AG04450 (cell line): ENCODE results near the gene PITPNM3. TPM values are rescaled to one million over a fixed set of nuclear protein-coding genes. Genes with fewer than 3 reads are reported as not detected.
A peak's percentile ranks its signal among the peaks of the same experiment; 100 is the strongest.

Experiments used
- CTCF ChIA-PET: fragments of 300-600, 350-600 bp; formaldehyde crosslinking; extraction: SDS; loops from one replicate; lab custom pipeline; 2022; ENCODE audit warnings: antibody characterized with exemption, inconsistent platforms; lab: Charles Lee
- POLR2A ChIA-PET: fragments of 350-600 bp; formaldehyde crosslinking; extraction: SDS; loops from one replicate; lab custom pipeline; 2021; ENCODE audit warnings: antibody characterized with exemption, inconsistent platforms; lab: Yijun Ruan, JAX
- DNase-seq: peaks from one replicate; pipeline ENCODE4 v3.0.0-alpha.2; 2011; ENCODE audit warnings: low read depth, low spot score
- H3K27ac ChIP-seq: one replicate; pipeline ENCODE4 v1.5.1; 2012; ENCODE audit warnings: low read depth, low read length, control low read depth
- H3K27me3 ChIP-seq: one replicate; pipeline ENCODE4 v1.6.0; 2012; ENCODE audit warnings: low read length; ENCODE audit not compliant: control insufficient read depth, insufficient read depth
- H3K4me3 ChIP-seq: 2 replicates; pipeline ENCODE4 v1.5.1; 2011; ENCODE audit warnings: mild to moderate bottlenecking, low read depth, low read length, control low read depth
- H3K9me3 ChIP-seq: 2 replicates; pipeline ENCODE4 v1.5.1; 2012; ENCODE audit warnings: low read length; ENCODE audit not compliant: control insufficient read depth, insufficient read depth
- CTCF ChIP-seq: IDR thresholded peaks from 2 replicates; pipeline ENCODE4 v1.5.1; 2011; ENCODE audit warnings: low read depth, low read length, control low read depth, inconsistent platforms
- polyA plus RNA-seq: library from polyadenylated mRNA; depleted of rRNA; stranded (reverse); fragments of >200 nt; gene quantifications from 2 replicates; pipeline ENCODE4 v1.2.3, GENCODE V29; 2011

PITPNM3 gene
- polyA plus RNA-seq, 1 experiment: 0.38 TPM

GRCh38 chr17:6507535-6507934, 48.8 kb downstream of the PITPNM3 start:
- Histone ChIP-seq H3K27me3 (peaks cover 3% of the 10 kb centered on the region), H3K27ac (no peak overlapping the region), H3K4me3 (no peak overlapping the region), H3K9me3 (no peaks in the 10 kb centered on the region)
- peak; percentile 47 for DNase-seq
- ChIA-PET CTCF (no interaction called here), POLR2A (no interaction called here)
- no peak for TF ChIP-seq CTCF

- no peak for TF ChIP-seq CTCF
- Histone ChIP-seq H3K27ac (no peak overlapping the region), H3K4me3 (no peak overlapping the region), H3K9me3 (no peaks in the 10 kb centered on the region), H3K27me3 (no peaks in the 10 kb centered on the region)
- no peak for DNase-seq
- ChIA-PET CTCF (no interaction called here), POLR2A (no interaction called here)
Observed at GRCh38 chr17:6506679-6507231, 49.6 kb downstream of the PITPNM3 start.

GRCh38 chr17:6505425-6506142, 50.8 kb downstream of the PITPNM3 start:
- Histone ChIP-seq H3K27ac (no peak overlapping the region), H3K4me3 (no peak overlapping the region), H3K27me3 (no peaks in the 10 kb centered on the region), H3K9me3 (no peaks in the 10 kb centered on the region)
- CTCF ChIA-PET: interaction anchor here (0.6 to 1.2 kb wide), 2 partner anchors 34 to 62 kb away, joined by 3 read pairs; no protein-coding TSS in a partner anchor
- POLR2A ChIA-PET: no interaction called here
- DNase-seq: no peak
- TF ChIP-seq CTCF: no peak

GRCh38 chr17:6503641-6504195, 52.6 kb downstream of the PITPNM3 start:
- Histone ChIP-seq H3K27me3 (peaks cover 2% of the 10 kb centered on the region), H3K27ac (no peak overlapping the region), H3K9me3 (no peaks in the 10 kb centered on the region; the same call in 1 of the 2 replicates), H3K4me3 (no peak overlapping the region)
- no peak for DNase-seq
- ChIA-PET CTCF (interaction anchor here (2.1 kb wide), 1 partner anchor 31 kb away, joined by 5 read pairs; no protein-coding TSS in a partner anchor), POLR2A (no interaction called here)
- no peak for TF ChIP-seq CTCF
